MM.1S (cell line): ENCODE measurements around the gene TRPV5.

Source experiments
- EZH2 ChIP-seq: fragments of 300-600 bp; sonication (generic); optimal IDR thresholded peaks from 2 replicates; pipeline ENCODE3; 2017; ENCODE audit warnings: low read depth, mild to moderate bottlenecking, antibody characterized with exemption, low read length, mixed read lengths
- EZH2phosphoT487 ChIP-seq: fragments of 300-600 bp; sonication (generic); IDR thresholded peaks from 2 replicates; pipeline ENCODE4 v1.6.1; 2018; ENCODE audit warnings: antibody characterized with exemption, low read length
- TF ChIP-seq, protein P1 (sequence below): fragments of 300-600 bp; sonication (generic); IDR thresholded peaks from 2 replicates; pipeline ENCODE4 v1.5.1; 2016; ENCODE audit warnings: antibody characterized with exemption, low read length, mixed read lengths

GRCh38 chr7:142865766-142866165 lies 67.8 kb downstream of the TRPV5 start:
- TF ChIP-seq, protein P1, sequence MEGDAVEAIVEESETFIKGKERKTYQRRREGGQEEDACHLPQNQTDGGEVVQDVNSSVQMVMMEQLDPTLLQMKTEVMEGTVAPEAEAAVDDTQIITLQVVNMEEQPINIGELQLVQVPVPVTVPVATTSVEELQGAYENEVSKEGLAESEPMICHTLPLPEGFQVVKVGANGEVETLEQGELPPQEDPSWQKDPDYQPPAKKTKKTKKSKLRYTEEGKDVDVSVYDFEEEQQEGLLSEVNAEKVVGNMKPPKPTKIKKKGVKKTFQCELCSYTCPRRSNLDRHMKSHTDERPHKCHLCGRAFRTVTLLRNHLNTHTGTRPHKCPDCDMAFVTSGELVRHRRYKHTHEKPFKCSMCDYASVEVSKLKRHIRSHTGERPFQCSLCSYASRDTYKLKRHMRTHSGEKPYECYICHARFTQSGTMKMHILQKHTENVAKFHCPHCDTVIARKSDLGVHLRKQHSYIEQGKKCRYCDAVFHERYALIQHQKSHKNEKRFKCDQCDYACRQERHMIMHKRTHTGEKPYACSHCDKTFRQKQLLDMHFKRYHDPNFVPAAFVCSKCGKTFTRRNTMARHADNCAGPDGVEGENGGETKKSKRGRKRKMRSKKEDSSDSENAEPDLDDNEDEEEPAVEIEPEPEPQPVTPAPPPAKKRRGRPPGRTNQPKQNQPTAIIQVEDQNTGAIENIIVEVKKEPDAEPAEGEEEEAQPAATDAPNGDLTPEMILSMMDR: no peak
- TF ChIP-seq EZH2: no peak
- no peak for TF ChIP-seq EZH2phosphoT487
